ENCODE results near the gene MAPKBP1.

MAPKBP1 gene

GRCh38 chr15:41840673-41841072 is 66.4 kb downstream of the MAPKBP1 start:
- no peak for TF ChIP-seq ZFX (IDR thresholded peaks at IDR 0.05; ENCODE audit: borderline replicate concordance)
- no peak for TF ChIP-seq CTCF (IDR thresholded peaks at IDR 0.05)
- H3K27ac ChIP-seq, result no peak overlapping the region

DNA sequence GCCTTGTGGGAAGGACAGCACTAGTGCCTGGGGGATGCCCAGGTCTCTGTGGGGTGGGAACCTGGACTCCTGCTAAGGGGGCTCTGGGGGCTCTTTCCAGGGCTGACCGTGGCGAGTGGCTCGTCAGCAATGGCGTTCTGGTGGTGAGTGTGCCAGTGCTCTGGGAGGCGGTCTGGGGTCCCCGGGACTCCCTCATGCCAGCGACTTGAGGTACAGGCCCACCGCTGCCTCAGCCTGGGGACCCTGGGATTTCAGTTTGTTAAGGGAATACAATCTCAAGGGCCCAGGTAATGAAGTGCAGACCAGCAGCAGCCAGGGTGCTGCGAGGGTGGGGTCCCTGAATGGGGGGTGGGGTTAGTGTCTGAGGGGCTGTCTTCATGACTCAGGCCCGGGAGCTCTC is 66.8 kb downstream of the MAPKBP1 start:
- TF ChIP-seq ZFX (IDR thresholded peaks at IDR 0.05; ENCODE audit: borderline replicate concordance) (no peak), CTCF (IDR thresholded peaks at IDR 0.05) (no peak)
- no peak overlapping the region for H3K27ac ChIP-seq

DNA sequence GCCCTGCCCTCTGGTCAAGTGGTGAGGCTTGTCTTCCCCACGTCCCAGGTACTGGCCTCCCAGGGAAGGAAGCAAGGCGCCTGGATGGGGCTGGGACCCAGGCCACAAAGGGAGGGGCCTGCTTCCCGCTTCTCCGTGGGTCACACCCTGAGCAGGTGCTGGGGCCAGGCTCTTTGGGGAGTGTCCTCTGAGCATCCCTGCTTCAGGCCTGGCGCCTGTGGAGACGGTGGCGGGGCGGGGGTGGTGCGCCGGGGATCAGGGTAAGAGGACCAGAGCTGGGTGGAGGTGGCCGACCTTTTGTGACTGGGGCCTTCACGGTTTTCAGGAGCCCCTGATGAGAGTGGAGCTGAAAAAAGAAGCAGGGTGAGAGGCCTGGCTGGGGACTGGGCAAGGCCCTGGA is 67.9 kb downstream of the MAPKBP1 start:
- H3K27ac ChIP-seq, result no peak overlapping the region
- TF ChIP-seq CTCF (IDR thresholded peaks at IDR 0.05), result no peak

DNA sequence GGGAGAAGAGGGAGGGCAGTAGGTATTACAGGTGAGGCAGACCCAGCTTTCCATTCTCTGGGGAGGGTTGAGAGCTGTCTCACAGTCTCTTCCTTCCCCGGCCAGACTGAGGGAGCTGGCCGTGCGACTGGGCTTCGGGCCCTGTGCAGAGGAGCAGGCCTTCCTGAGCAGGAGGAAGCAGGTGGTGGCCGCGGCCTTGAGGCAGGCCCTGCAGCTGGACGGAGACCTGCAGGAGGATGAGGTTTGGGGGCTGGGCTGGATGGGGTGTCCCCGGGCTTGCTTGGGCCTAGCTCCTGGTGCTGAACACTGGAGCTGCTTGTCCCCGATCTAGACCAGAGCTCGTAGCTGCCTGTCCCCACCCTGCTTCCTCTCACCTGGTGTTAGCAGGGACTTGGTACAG is 69.3 kb downstream of the MAPKBP1 start:
- no peak for TF ChIP-seq CTCF (IDR thresholded peaks at IDR 0.05)
- TF ChIP-seq ZFX (IDR thresholded peaks at IDR 0.05; ENCODE audit: borderline replicate concordance), result no peak
- H3K27ac ChIP-seq, result no peak overlapping the region

GRCh38 chr15:41844814-41845213 is 70.5 kb downstream of the MAPKBP1 start:
- TF ChIP-seq CTCF (IDR thresholded peaks at IDR 0.05) (no peak), ZFX (IDR thresholded peaks at IDR 0.05; ENCODE audit: borderline replicate concordance) (no peak)

GRCh38 chr15:41847206-41847605 is 72.9 kb downstream of the MAPKBP1 start:
- TF ChIP-seq ZFX (IDR thresholded peaks at IDR 0.05; ENCODE audit: borderline replicate concordance) (no peak), CTCF (IDR thresholded peaks at IDR 0.05) (no peak)
- H3K27ac ChIP-seq, result no peak overlapping the region

More at GRCh38 chr15:41844814-41845213, 70.5 kb downstream of the MAPKBP1 start:
- H3K27ac ChIP-seq, result no peak overlapping the region

GRCh38 chr15:41847981-41848380 is 73.7 kb downstream of the MAPKBP1 start:
- H3K27ac ChIP-seq, result no peak overlapping the region
- TF ChIP-seq ZFX (IDR thresholded peaks at IDR 0.05; ENCODE audit: borderline replicate concordance) (no peak), CTCF (IDR thresholded peaks at IDR 0.05) (no peak)

All from 22Rv1 (cell line).